IPS DF 19.7 (cell line): ENCODE measurements around the gene HCLS1.
"Not testable (repeated sequence)": the region's sequence is repeated elsewhere in the genome, so short reads cannot be mapped to it uniquely, and the experiment has no call there.

ENCODE experiments used
- DNase-seq: peaks from one replicate; pipeline ENCODE4 v3.0.0-alpha.2; 2013; ENCODE audit warnings: low read depth, low spot score

The HCLS1 gene

GRCh38 chr3:121599900-121600299, 60.8 kb downstream of the HCLS1 start:
- DNase-seq, result not testable (repeated sequence)

GRCh38 chr3:121598564-121598963, 62.1 kb downstream of the HCLS1 start:
- DNase-seq, result no peak

GRCh38 chr3:121595765-121596406, 64.8 kb downstream of the HCLS1 start:
- no peak for DNase-seq

- no peak for DNase-seq
These were observed 65.9 kb downstream of the HCLS1 start for GRCh38 chr3:121594850-121595249.

GRCh38 chr3:121593806-121594205, 66.9 kb downstream of the HCLS1 start:
- DNase-seq, result not testable (repeated sequence)

- DNase-seq, result peak; percentile 100
These were observed 67.6 kb downstream of the HCLS1 start, which contains the start of gene FBXO40 for GRCh38 chr3:121592856-121593702. FBXO40 (plus strand) TSS chr3:121593379; CDS start chr3:121620576, 27,197 bp downstream.

- DNase-seq, result no peak
These were observed 76.3 kb downstream of the HCLS1 start for GRCh38 chr3:121584418-121584817.

GRCh38 chr3:121581691-121582090, 79.0 kb downstream of the HCLS1 start:
- no peak for DNase-seq
